C4-2B (cell line): ENCODE results near the gene MSL2.

Source experiments
- ZFX ChIP-seq: fragments of 450-650 bp; IDR thresholded peaks from 2 replicates; pipeline ENCODE4 v1.6.1; 2017
- TF ChIP-seq, protein P1 (sequence below): fragments of 450-650 bp; conservative IDR thresholded peaks from 2 replicates; pipeline ENCODE4 v1.5.1; 2017; ENCODE audit warnings: mild to moderate bottlenecking

DNA sequence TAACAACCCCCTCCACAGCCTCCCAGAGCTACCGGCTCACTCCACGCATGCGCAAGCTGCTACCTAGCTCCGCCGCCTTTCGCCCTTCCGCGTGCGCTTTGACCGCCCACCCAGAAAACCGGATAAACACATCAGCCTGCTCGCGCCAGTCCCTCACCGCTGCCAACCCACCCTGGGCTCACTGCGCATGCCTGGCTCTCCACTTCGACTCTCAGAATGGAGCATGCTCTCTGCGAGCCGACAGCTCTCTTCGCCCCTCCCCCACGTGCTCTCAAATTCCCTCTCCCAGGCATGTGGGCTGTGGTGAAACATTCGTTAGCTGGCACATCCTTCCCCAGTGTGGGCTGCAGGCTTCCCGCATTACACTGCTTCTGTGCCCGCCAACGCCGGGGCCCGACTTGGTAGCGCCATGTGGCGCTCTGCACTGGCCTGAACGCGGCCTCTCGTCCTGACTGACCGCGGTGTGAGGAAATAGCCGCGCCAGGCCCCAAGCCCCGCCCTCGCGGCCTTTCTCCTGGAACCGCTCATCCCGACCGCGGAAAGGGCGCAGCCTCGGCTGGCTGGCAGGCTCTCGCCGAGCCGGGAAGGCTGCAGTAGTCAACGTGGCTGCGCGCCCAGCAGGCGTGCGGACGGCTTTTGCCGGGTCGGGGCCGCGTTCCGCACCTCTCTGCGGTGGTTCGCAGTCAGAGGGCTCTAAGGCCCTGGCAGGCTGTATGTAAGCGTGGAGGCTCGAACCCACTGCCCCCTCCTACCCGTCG is 445 bp upstream of the MSL2 start:
- TF ChIP-seq, protein P1, sequence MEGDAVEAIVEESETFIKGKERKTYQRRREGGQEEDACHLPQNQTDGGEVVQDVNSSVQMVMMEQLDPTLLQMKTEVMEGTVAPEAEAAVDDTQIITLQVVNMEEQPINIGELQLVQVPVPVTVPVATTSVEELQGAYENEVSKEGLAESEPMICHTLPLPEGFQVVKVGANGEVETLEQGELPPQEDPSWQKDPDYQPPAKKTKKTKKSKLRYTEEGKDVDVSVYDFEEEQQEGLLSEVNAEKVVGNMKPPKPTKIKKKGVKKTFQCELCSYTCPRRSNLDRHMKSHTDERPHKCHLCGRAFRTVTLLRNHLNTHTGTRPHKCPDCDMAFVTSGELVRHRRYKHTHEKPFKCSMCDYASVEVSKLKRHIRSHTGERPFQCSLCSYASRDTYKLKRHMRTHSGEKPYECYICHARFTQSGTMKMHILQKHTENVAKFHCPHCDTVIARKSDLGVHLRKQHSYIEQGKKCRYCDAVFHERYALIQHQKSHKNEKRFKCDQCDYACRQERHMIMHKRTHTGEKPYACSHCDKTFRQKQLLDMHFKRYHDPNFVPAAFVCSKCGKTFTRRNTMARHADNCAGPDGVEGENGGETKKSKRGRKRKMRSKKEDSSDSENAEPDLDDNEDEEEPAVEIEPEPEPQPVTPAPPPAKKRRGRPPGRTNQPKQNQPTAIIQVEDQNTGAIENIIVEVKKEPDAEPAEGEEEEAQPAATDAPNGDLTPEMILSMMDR, result no peak
- peak; percentile 96 for TF ChIP-seq ZFX
